Common myeloid progenitor, CD34-positive (primary cell): ENCODE results near the gene CDR2L.
"Not testable (repeated sequence)": the region's sequence is repeated elsewhere in the genome, so short reads cannot be mapped to it uniquely, and the experiment has no call there.

Experiments used
- CTCF ChIA-PET: fragments of 350-600 bp; sonication (Branson Sonifier 250); formaldehyde crosslinking; loops from one replicate; lab custom pipeline; 2021; ENCODE audit warnings: antibody characterized with exemption; lab: Charles Lee
- POLR2A ChIA-PET: fragments of 350-600 bp; sonication (Branson Sonifier 250); formaldehyde crosslinking; loops from one replicate; lab custom pipeline; 2021; ENCODE audit warnings: antibody characterized with exemption; lab: Charles Lee
- DNase-seq, 3 donors: peaks; one replicate each; pipeline versions ENCODE4 v3.0.0 to v3.0.0-alpha.2; 2013
- H3K27ac ChIP-seq, 2 experiments: 1 replicate in 1 of 2; 2 replicates in 1 of 2; pipeline ENCODE4 v1.7.0; 2013; ENCODE audit warnings: inconsistent platforms in 2 of 2, low read length in 2 of 2, mild to moderate bottlenecking in 2 of 2, low read depth in 1 of 2, moderate library complexity in 1 of 2; ENCODE audit not compliant: severe bottlenecking in 2 of 2, insufficient read depth in 1 of 2, poor library complexity in 1 of 2
- H3K27me3 ChIP-seq, 5 experiments: replicated peaks in 2 of 5; 1 replicate in 3 of 5; 2 replicates in 2 of 5; pipeline versions ENCODE4 v1.6.1 to v1.7.0; 2013; ENCODE audit warnings: low read length in 4 of 5, mild to moderate bottlenecking in 2 of 5, moderate library complexity in 2 of 5, inconsistent platforms in 1 of 5; ENCODE audit not compliant: insufficient read depth in 5 of 5, control insufficient read depth in 4 of 5
- H3K36me3 ChIP-seq, 4 experiments: 1 replicate in 2 of 4; 2 replicates in 2 of 4; pipeline versions ENCODE4 v1.6.1 to v1.7.0; 2013; ENCODE audit warnings: low read length in 3 of 4, control low read depth in 1 of 4, mild to moderate bottlenecking in 1 of 4; ENCODE audit not compliant: control insufficient read depth in 4 of 4, insufficient read depth in 4 of 4
- H3K4me1 ChIP-seq, 4 experiments: 1 replicate in 3 of 4; 2 replicates in 1 of 4; pipeline versions ENCODE4 v1.6.1 to v1.7.1; 2013; ENCODE audit warnings: low read length in 3 of 4, mild to moderate bottlenecking in 3 of 4, control low read depth in 1 of 4, inconsistent platforms in 1 of 4, moderate library complexity in 1 of 4; ENCODE audit not compliant: control insufficient read depth in 4 of 4, insufficient read depth in 4 of 4; ENCODE audit errors: control extremely low read depth in 1 of 4
- H3K4me3 ChIP-seq, 7 experiments: 1 replicate in 4 of 7; 2 replicates in 3 of 7; pipeline versions ENCODE4 v1.5.1 to v1.7.0; 2013; ENCODE audit warnings: mild to moderate bottlenecking in 7 of 7, low read length in 6 of 7, moderate library complexity in 6 of 7, inconsistent platforms in 2 of 7, low read depth in 2 of 7, control low read depth in 1 of 7; ENCODE audit not compliant: insufficient read depth in 4 of 7, control insufficient read depth in 1 of 7; ENCODE audit errors: extremely low read depth in 1 of 7
- H3K9me3 ChIP-seq, 5 experiments: 1 replicate in 4 of 5; 2 replicates in 1 of 5; pipeline versions ENCODE4 v1.6.1 to v1.7.1; 2013; ENCODE audit warnings: low read length in 4 of 5, mild to moderate bottlenecking in 2 of 5, inconsistent platforms in 1 of 5, low read depth in 1 of 5, moderate library complexity in 1 of 5; ENCODE audit not compliant: control insufficient read depth in 4 of 5, insufficient read depth in 2 of 5; ENCODE audit errors: control extremely low read depth in 1 of 5
- WGBS: methylation state at CpG from one replicate; pipeline ENCODE4 v1.1.5; 2013; ENCODE audit not compliant: insufficient coverage; 5-methylcytosine and 5-hydroxymethylcytosine counted together

Gene CDR2L

GRCh38 chr17:75044716-75045115, 57.3 kb downstream of the CDR2L start:
- peaks cover 9 to 23% (median 18%) of the 10 kb centered on the region in 4 experiments for H3K4me1 ChIP-seq
- no peaks in the 10 kb centered on the region for H3K27me3 ChIP-seq
- 93% methylated on average over 3 of the region's 7 CpGs for WGBS
- peaks cover 6 to 28% (median 23%) of the 10 kb centered on the region in 4 experiments for H3K36me3 ChIP-seq
- no peak overlapping the region for H3K4me3 ChIP-seq
- no peak overlapping the region for H3K27ac ChIP-seq
- no peak for DNase-seq
- no peaks in the 10 kb centered on the region for H3K9me3 ChIP-seq
- CTCF ChIA-PET = interaction anchor here (0.6 kb wide), 1 partner anchor 65 kb away, joined by 3 read pairs; no protein-coding TSS in a partner anchor
- POLR2A ChIA-PET = interaction anchor here (0.6 kb wide), 1 partner anchor 49 kb away, joined by 3 read pairs; no protein-coding TSS in a partner anchor

- H3K9me3 ChIP-seq, CTCF ChIA-PET, H3K27me3 ChIP-seq, DNase-seq: not testable (repeated sequence)
- POLR2A ChIA-PET = interaction anchor here (0.6 to 0.8 kb wide), 2 partner anchors 11 to 15 kb away, joined by 3 read pairs; no protein-coding TSS in a partner anchor
- Histone ChIP-seq H3K4me3 (peak overlapping the region; percentile 60 to 98 (median 94)), H3K27ac (peak overlapping the region in 1 of 2 experiments; percentile 90), H3K36me3 (peaks cover 6 to 19% (median 15%) of the 10 kb centered on the region in 4 experiments), H3K4me1 (peaks cover 9 to 23% (median 18%) of the 10 kb centered on the region in 4 experiments)
- WGBS = 16% methylated on average over 20 of the region's 25 CpGs
These were observed 58.5 kb downstream of the CDR2L start for GRCh38 chr17:75045946-75046406.

GRCh38 chr17:75046407-75047289, 59.2 kb downstream of the CDR2L start, which contains the start of the genes ATP5PD and KCTD2:
Gene ATP5PD (minus strand): TSS chr17:75046969. CDS start chr17:75042650, 4,319 bp downstream.
Gene KCTD2 (plus strand): TSS chr17:75047225. CDS start chr17:75047251, 26 bp downstream.
- H3K4me1 ChIP-seq = peaks cover 9 to 23% (median 18%) of the 10 kb centered on the region in 4 experiments
- H3K27ac ChIP-seq = peak within 1 kb of the TSS; percentile 79 to 90
- no peaks in the 10 kb centered on the region for H3K27me3 ChIP-seq
- DNase-seq = peak; percentile 97 to 98 (median 98)
- peak within 1 kb of the TSS; percentile 60 to 98 (median 94) for H3K4me3 ChIP-seq
- WGBS = 0% methylated on average over 51 of the region's 72 CpGs
- no peaks in the 10 kb centered on the region for H3K9me3 ChIP-seq
- peaks cover 6 to 17% (median 10%) of the 10 kb centered on the region in 4 experiments for H3K36me3 ChIP-seq
- POLR2A ChIA-PET = interaction anchor here (0.6 to 0.8 kb wide), 2 partner anchors 11 to 14 kb away, joined by 3 read pairs; no protein-coding TSS in a partner anchor
- CTCF ChIA-PET = interaction anchor here (0.9 to 2.2 kb wide), 3 partner anchors 13 to 99 kb away, joined by 3 to 18 read pairs (median 4); no protein-coding TSS in a partner anchor

GRCh38 chr17:75047398-75048098, 60.1 kb downstream of the CDR2L start:
- WGBS = 1% methylated on average over 38 of the region's 38 CpGs
- Histone ChIP-seq H3K4me1 (peaks cover 9 to 23% (median 18%) of the 10 kb centered on the region in 4 experiments), H3K9me3 (no peaks in the 10 kb centered on the region), H3K27me3 (no peaks in the 10 kb centered on the region), H3K36me3 (peaks cover 5 to 14% (median 9%) of the 10 kb centered on the region in 4 experiments), H3K4me3 (peak overlapping the region; percentile 60 to 98 (median 94)), H3K27ac (peak overlapping the region; percentile 40 to 78)
- peak in 2 of 3 donors; percentile 39 to 53 for DNase-seq
- ChIA-PET POLR2A (no interaction called here), CTCF (interaction anchor here (0.7 to 2.2 kb wide), 9 partner anchors 10 to 154 kb away, joined by 3 to 18 read pairs (median 4); partner anchors contain the start of gene MRPL58)

- ChIA-PET POLR2A (interaction anchor here (0.6 kb wide), 1 partner anchor 222 kb away, joined by 3 read pairs; no protein-coding TSS in a partner anchor), CTCF (interaction anchor here (0.7 to 2.2 kb wide), 11 partner anchors 9 to 153 kb away, joined by 3 to 18 read pairs (median 4); partner anchors contain the start of gene MRPL58)
- Histone ChIP-seq H3K27ac (no peak overlapping the region), H3K9me3 (no peaks in the 10 kb centered on the region), H3K4me1 (peaks cover 9 to 23% (median 18%) of the 10 kb centered on the region in 4 experiments), H3K36me3 (peaks cover 8 to 20% (median 14%) of the 10 kb centered on the region in 4 experiments), H3K27me3 (no peaks in the 10 kb centered on the region), H3K4me3 (peak overlapping the region in 6 of 7 experiments; percentile 60 to 98 (median 94))
- WGBS = 61% methylated on average over 3 of the region's 5 CpGs
- DNase-seq = peak in 1 of 3 donors; percentile 11
These were observed 60.9 kb downstream of the CDR2L start for GRCh38 chr17:75048249-75048878.

GRCh38 chr17:75049057-75049456, 61.6 kb downstream of the CDR2L start:
- H3K27ac ChIP-seq = no peak overlapping the region
- H3K4me1 ChIP-seq = peaks cover 9 to 23% (median 18%) of the 10 kb centered on the region in 4 experiments
- no peak for DNase-seq
- no peaks in the 10 kb centered on the region for H3K27me3 ChIP-seq
- POLR2A ChIA-PET = no interaction called here
- H3K9me3 ChIP-seq = no peaks in the 10 kb centered on the region
- H3K4me3 ChIP-seq = no peak overlapping the region
- H3K36me3 ChIP-seq = peaks cover 8 to 23% (median 18%) of the 10 kb centered on the region in 4 experiments
- 96% methylated on average over 4 of the region's 5 CpGs for WGBS
- CTCF ChIA-PET = interaction anchor here (0.9 to 2.2 kb wide), 11 partner anchors 8 to 153 kb away, joined by 3 to 18 read pairs (median 4); no protein-coding TSS in a partner anchor
